ENCODE results near the gene TPP1.

TPP1 gene

DNA sequence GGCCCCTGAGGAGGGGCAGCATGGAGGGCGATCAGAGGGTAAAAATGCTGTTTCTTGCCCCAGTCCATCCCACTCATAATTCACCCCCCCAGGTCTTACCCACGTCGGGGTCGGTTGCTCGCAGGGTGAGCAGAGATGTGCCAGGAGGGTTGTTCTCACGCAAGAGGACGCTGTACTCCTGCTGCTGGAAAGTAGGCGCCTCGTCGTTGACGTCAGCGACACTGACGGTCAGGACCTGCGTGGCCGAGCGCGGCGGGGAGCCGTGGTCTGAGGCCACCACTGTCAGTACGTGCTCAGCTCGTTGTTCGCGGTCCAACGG lies 10.3 kb upstream of the TPP1 start:
- no peak for DNase-seq (ENCODE audit: low read depth in 2 of 2, low spot score in 1 of 2)

DNA sequence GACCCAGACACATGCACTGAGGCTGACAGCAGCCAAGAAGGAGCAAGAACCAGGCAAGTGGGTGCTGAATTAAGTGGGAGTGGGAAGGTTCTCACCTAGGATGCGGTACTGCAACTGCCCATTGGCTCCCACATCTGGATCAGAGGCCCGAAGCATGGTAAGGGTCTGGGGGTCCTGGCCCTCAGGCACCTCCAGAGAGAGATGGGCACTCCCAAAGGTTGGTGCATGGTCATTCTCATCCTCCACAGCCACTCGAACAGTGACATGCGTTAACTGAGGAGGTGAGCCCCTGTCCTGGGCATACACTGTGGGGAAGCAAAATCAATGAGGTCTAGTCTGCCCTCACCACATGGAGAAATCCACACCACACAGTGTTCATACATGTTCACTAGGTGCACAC lies 9.3 kb upstream of the TPP1 start:
- DNase-seq (ENCODE audit: low read depth in 2 of 2, low spot score in 1 of 2), result no peak

DNA sequence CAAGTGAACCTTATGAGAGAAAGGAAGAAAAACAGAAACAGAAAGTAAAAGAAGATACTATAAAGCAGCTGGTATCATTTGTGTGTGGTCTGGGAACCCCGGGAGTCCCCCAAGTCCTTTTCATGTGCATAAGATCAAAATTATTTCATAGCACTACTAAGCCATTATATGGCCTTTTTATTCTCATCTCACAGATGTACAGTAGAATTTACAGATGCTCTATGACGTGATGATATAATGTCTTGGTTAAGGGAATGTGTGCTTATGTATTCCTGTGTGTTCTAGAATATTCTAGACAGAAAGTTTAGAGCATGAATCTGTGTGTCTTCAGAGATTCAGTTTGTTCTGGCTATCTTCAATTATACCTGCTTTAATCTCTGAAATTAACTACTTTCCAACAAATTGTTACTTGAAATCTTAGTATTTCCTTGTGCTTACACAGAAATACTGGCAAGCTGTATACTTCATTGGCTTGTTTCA lies 8.6 kb upstream of the TPP1 start:
- no peak for DNase-seq (ENCODE audit: low read depth in 2 of 2, low spot score in 1 of 2)

DNA sequence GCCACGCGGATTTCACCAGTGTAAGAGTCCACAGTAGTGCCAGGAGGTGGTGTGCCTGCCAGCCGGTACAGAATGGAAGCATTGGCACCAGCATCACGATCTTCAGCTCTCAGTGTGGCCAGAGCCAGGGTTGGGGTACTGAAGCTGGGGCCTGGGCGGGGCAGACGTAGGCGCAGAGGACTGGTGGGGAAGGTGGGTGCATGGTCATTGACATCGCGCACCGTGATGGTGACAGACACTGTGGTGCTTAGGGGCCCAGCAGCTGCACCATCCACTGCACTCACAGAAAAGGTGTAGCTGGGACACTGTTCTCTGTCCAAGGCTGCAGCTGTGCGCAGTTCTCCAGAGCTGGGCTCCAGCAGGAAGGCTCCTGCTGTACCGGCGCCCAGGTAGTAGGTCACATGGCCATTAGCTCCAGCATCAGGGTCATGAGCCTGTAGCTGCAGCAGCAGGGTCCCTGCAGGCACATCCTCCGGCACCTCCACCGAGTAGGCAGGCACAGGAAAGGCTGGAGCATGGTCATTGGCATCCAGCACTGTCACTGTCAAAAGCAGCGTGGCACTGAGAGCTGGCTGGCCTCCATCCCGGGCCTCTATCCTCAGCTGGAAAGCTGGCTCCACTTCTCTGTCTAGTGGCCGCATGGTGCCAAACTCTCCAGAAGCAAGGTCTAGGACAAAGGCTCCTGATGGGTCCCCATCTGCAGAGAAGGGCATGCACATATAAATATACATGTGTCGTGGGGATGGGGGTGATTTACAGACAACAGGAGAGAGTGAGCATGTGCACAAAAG lies 7.9 kb upstream of the TPP1 start:
- DNase-seq (ENCODE audit: low read depth in 2 of 2, low spot score in 1 of 2), result no peak

DNA sequence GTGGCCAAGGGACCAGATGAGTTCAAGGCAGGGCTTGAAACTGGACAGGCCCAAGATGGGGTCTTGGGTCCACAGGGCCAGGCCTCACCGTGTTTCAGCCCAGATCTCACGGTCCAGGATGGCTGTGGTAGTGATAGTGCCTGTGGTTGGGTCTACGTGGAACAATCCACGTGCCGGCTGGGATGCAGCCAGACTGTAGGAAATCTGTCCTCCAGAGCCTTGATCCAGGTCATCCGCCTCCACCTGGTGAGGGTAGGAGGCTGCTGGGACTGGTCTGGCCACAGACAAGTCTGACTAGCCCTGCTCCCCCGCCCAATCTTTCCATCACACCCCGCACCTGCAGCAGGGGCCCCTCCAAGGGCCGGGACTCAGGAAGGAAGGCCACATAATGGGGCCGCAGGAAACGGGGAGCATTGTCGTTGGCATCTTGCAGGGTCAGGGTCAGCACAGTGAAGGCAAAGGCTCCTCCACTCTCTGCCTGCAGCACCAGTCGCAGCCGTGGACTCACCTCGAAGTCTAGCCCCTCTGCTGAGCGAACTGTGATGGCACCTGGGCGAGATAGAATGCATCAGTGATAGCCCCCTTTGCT lies 6.7 kb upstream of the TPP1 start:
- DNase-seq (ENCODE audit: low read depth in 2 of 2, low spot score in 1 of 2), result no peak

DNA sequence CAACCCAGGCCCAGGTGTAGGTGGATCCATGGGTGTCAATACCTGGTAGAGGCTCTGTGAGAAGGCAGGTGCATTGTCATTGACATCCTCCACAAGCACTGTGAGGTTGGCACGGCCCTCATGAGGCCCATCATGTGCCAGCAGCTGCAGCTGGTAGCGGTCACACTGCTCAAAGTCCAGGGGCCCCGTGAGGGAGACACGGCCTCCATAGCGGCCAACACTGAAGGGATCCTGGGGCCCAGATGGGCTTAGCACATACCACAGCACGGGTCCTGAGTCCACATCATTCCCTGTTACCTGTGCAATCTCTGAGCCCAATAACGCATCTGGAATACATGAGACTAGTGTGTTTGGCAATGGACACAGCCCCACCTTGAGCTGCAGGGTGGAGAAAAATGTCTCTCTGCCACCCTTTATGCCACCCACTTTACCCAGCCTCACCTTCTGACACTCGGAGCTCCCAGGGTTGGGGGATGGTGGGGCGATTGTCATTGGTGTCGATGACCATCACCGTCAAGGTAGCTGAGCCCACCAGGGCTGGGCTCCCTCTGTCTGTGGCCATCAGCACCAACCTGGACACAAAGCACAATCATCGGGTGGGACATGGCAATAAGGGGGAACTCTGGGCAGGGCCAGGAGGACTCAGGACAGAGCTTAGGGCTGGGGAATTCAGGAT lies 6.1 kb upstream of the TPP1 start:
- DNase-seq (ENCODE audit: low read depth in 2 of 2, low spot score in 1 of 2), result no peak

DNA sequence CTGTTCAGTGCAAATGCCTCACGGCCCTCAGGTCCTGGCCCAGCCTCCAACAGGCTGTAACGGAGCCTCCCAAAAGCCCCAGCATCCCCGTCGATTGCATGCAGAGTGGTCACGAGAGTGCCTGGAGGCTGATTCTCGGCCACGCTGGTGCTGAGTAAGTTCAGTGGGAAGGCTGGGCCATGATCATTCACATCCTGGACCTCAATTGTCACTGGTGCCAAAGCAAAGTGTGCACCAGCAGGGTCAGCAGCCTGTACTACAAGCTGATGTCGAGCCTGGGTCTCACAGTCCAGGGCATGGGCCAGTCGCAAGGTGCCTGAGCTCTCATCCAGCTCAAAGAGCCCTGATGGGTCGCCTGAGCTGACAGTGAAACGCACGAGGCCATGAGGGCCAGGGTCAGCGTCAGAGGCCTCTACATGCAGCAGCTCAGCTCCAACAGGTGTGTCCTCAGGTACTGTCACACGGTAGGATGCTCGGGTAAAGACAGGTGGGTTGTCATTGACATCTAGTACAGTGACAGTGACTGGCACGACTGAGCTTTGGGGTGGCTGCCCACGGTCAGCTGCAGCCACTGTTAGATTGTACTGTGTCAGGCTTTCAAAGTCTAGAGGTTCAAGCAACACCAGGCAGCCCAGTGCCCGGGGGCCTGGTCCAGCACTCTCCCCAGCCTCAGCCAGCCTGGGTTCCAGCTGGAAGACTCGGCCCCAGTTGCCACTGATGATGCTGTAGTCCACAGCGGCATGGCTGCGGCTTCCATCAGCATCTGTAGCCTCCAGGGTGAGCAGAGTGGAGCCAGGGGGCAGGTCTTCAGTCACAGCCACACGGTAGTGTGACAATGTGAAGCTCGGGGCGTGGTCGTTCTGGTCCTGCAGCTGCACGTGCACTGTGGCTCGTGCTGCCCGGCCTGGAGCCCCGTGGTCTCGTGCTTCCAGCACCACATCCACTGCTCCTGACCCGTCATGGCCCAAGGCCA lies 4.5 kb upstream of the TPP1 start:
- no peak for DNase-seq (ENCODE audit: low read depth in 2 of 2, low spot score in 1 of 2)

DNA sequence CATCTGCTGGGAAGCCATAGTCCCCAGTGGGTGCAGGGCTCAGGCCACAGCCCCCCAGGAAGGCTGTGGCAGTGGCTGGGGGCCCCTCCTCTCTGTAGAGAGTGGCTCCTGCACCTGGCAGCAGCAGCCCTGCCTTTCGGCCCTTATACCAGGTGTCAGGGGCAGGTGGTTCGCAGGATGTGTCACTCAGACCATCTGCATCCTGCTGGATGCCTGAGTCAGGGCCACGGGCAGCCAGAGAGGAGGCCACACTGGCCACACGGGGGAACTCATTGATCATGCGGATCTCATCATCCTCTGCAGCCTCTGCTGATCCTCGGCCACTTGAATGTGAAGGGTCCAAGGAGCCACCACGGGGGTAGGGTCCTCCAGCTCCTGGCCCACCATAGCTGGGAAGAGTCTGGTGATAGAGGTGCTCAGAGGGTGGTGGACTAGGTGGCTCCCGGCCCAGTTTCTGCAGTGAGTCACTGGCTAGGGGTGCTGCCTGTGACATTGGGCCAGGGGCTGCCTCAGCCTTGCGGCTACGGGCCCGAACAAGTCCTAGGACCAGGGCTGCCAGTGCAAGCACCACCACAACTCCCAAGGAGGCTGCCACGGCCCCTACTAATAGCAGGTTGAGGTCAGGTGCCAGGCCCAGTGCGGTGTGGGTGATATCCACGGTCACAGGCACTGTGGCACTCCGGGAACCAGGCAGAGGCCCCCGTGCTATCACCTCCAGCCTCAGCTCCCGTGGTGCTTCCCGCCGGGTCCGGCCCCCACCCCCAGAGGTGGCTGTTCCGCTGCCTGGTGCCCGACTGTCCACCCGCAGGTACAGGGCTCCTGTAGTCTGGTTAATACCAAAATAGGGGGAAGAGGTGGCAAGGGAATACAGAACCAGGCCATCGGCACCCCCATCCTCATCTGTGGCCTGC lies 3.3 kb upstream of the TPP1 start:
- no peak for DNase-seq (ENCODE audit: low read depth in 2 of 2, low spot score in 1 of 2)

DNA sequence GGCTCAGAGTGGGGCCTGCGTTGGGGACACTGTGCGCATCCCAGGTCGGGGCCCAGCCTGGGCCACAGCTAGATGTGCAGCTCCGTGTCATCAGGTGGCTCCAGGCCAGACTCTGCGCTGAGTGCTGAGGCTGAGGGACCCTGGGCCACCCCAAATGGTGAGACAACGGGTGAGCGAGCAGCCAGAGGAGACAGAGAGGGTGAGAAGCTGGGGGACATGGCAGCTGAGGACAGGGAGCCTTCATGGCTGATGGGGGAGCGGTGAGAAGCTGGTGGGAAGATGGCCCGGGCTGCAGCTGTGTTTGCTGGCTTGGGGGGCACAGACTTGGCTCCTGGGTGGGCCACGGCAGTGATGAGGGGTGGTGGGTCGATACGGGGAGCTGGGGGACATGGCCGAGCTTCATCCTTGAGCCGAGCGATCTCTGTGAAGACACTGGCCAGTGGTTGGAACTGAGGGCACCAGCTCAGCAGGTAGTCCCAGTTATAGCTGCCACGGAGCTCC lies 2.5 kb upstream of the TPP1 start:
- DNase-seq (ENCODE audit: low read depth in 2 of 2, low spot score in 1 of 2), result no peak

DNA sequence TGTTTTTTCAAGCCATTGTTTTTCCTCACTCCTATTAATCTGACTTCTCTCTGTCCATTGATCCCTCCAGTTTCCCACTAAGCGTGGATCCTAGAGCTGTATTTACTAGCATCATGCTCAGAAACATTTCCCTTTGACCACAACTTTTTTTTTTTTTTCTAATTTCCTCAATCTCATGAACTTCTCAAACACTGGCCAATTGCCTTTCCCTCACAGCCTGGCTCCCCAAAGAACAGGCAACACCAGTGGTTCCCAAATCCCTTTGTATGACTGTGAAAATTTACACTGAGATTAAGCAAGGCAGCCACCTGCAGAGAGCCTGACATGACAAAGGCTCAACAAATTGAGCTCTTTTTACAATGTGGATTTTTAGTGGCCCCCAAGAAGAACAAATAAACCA lies 1.4 kb upstream of the TPP1 start:
- no peak for DNase-seq (ENCODE audit: low read depth in 2 of 2, low spot score in 1 of 2)

DNA sequence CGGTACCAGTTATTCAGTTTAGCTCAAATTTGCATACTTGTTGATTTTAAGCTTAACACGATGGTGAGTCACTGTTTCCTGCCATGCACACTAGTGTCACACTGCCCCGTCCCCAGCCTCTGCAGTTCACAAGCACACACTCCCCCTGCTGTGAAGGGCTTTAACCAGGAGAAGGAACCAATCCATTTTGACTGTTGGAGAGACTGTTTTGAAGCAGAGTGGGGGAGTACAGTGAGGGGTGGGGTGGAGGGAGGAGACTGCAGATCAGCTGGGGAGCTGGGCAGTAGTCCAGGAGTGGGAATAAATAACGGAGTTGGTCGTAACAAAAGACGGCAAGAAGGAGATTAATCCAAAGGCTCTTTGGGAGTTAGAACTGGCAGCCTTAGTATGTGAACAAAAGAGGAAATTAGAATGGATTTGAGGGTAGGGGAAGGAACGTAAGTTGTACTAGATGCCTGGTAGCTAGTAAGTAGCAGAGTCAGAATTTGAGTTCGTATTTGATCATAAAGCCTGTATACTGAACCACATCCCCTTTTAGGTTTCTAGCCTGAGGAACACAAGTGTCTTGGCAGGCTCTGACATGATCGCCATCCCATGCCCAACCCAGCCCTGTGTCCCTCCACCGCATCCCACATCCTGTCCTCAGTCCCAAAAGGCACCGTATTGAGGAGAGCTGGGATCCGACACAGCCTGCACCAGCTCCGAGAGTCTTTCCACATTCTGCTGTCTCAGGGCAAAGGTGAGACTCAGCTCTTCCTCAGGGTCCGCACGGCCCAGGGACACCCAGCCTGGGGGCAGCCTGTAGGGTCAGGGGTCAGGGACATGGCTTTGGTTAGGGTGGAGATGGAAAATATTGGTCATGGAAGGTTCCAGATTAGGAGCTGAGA lies 862 bp downstream of the TPP1 start:
- DNase-seq (ENCODE audit: low read depth in 2 of 2, low spot score in 1 of 2), result peak in 1 of 2 donors; percentile 61

DNA sequence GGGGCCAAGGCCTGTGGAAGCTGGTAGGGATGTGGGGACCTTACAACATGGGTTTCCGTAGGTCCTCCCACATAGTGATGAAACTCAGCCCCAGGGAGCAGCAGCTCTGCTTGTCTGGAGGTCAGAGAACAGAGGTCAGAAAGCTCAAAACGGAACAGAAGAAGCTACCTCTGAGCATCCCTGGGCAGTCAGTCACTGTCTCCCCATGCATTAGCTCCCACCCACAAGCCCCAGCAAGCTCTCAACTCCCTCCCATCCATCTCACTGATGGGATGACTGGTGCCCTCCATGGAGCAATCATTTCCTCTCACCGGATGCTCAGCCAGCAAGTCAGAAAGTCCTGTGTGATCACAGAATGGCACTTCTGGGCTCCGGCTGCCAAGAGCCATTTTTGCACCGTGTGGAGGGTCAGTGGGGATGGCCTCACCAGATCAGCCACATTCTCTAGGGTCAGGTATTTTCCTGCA lies 1.9 kb downstream of the TPP1 start:
- no peak for DNase-seq (ENCODE audit: low read depth in 2 of 2, low spot score in 1 of 2)

DNA sequence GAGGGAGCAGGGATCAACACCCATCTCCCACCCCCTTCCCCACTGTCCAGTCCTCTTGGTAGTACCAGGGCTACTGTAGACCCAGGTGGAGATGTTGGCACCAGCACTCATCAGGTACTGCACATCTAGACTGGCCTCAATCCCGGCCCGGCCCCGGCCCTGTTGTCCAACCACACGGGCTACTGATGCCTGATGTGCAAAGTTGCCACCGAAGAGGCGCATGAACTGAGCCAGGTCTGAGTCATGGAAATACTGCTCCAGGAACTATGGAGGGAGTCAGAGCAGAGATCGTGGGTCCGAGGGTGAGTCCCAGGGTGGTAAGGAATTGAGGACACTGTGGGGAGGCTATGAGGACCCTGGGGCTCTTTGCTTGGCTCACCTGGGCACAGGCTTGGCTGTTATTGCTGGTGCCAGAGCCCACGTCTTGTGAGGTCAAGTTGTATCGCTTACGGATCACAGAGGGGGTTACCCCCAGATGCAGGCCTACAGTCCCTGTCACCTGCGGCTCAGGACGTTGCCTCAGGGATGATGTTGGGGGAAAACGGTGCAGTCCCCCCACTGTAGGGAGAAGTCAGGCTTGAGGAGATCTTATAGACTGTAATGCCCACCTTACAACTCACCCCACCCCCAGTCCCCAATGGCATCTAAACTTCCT lies 2.5 kb downstream of the TPP1 start:
- no peak for DNase-seq (ENCODE audit: low read depth in 2 of 2, low spot score in 1 of 2)

DNA sequence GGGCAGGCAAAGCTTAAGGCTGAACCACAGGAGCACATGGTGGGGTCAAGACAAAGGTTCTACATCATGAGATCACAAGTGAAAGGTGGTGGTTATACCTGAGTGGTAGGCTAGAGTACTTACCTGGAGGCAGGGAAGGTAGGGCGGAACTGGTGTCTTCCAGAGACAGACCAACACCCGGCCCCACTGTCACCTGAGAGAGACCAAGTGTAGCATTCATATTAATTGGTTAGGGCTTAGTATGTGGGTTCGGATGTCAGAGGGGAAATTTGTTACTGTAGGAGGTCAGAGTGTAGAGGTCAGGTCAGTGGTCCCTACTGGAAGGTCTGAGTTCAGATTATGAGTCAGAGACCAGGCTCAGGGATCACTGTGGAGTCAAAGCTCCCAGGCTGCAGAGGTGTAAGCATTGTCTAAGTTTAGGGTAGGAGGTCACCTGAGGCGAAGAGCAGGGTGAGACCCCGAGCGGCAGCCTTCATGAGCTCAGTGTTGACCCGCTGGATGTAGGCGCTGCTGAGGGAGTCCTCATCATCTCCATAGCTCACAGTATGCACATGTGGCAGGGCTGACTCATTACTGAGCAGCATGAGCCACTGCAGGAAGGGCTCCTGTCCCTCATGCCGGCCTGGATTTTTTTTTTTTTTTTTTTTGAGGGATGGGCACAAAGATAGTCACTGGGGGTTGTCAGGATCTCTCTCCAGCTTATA lies 3.2 kb downstream of the TPP1 start:
- DNase-seq (ENCODE audit: low read depth in 2 of 2, low spot score in 1 of 2), result no peak

DNA sequence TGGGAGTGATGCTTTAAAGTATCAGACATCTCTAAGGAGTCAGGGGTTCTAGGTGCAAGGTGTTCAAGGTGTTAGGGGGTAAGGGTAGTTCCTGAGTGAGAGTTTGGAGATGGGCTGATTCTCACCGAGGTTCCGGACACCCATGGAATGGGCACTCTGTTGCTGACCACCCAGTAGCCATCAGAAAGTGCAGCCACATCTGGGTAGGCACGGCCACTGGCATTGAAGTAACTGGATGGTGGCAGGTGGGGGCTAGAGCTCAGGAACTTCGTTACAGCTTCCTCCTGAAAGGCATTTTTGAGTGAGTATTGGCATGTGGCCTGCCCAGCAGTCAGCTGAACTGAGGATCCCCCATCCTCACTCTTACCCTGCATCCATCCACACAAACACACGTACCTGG lies 4.2 kb downstream of the TPP1 start:
- no peak for DNase-seq (ENCODE audit: low read depth in 2 of 2, low spot score in 1 of 2)

DNA sequence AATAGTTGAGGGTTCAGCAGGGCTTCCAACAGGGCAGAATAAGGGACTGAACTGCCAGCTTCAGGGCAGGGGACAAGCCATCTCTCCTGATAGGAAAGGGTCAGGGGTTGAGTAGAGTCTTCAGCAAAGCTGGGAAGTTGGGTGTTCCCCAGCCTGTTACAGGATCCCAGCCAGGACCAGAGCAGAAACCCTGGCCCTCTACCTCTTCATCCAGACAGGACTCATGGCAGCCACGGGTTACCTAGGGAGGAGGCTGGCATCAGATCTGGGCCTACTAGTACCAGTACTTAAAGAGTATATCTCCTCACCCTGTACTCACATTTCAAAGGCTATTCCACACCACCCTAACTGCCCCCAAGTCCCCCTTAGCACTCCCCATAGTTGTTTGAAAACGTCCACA lies 4.8 kb downstream of the TPP1 start:
- DNase-seq (ENCODE audit: low read depth in 2 of 2, low spot score in 1 of 2), result no peak

DNA sequence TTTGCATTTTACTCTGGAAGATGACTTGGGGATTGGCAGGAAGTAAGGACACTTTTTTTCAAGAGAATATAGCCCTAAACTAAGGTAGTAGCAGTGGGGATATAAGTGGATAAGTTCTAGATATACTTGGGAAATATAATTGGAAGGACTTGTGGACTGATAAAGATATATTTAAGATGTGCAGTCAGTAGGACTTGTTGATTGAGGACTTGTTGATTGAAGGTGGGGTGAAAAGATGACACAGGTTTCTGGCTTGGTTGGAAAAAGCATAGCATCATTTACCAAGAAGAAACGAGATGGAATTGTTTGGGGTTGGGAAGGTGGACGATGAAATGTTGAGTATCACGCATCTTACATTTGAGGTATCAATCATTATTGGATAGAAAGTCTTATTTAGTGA lies 5.7 kb downstream of the TPP1 start:
- no peak for DNase-seq (ENCODE audit: low read depth in 2 of 2, low spot score in 1 of 2)
